ENCODE measurements around the gene TSHZ2.

The TSHZ2 gene

GRCh38 chr20:53252002-53252401 lies 279.8 kb downstream of the TSHZ2 start:
- no peak for DNase-seq (ENCODE audit: insufficient read length)
- no peak for FAIRE-seq
- TF ChIP-seq POLR2A (IDR thresholded peaks at IDR 0.05; ENCODE audit: low read depth, low read length), result no peak
- no peak for TF ChIP-seq POLR2AphosphoS5 (IDR thresholded peaks at IDR 0.05; ENCODE audit: low read depth, low read length)
- no peak for TF ChIP-seq TAF1 (IDR thresholded peaks at IDR 0.05; ENCODE audit: borderline replicate concordance, low read depth, low read length)

DNA sequence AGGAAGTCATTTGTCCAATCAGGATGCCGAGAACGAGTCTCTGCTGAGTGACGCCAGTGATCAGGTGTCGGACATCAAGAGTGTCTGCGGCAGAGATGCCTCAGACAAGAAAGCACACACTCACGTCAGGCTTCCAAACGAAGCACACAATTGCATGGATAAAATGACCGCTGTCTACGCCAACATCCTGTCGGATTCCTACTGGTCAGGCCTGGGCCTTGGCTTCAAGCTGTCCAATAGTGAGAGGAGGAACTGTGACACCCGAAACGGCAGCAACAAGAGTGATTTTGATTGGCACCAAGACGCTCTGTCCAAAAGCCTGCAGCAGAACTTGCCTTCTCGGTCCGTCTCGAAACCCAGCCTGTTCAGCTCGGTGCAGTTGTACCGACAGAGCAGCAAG lies 281.5 kb downstream of the TSHZ2 start:
- DNase-seq (ENCODE audit: insufficient read length) (no peak), FAIRE-seq (no peak)
- TF ChIP-seq TAF1 (IDR thresholded peaks at IDR 0.05; ENCODE audit: borderline replicate concordance, low read depth, low read length) (no peak), POLR2A (IDR thresholded peaks at IDR 0.05; ENCODE audit: low read depth, low read length) (no peak), POLR2AphosphoS5 (IDR thresholded peaks at IDR 0.05; ENCODE audit: low read depth, low read length) (no peak)

DNA sequence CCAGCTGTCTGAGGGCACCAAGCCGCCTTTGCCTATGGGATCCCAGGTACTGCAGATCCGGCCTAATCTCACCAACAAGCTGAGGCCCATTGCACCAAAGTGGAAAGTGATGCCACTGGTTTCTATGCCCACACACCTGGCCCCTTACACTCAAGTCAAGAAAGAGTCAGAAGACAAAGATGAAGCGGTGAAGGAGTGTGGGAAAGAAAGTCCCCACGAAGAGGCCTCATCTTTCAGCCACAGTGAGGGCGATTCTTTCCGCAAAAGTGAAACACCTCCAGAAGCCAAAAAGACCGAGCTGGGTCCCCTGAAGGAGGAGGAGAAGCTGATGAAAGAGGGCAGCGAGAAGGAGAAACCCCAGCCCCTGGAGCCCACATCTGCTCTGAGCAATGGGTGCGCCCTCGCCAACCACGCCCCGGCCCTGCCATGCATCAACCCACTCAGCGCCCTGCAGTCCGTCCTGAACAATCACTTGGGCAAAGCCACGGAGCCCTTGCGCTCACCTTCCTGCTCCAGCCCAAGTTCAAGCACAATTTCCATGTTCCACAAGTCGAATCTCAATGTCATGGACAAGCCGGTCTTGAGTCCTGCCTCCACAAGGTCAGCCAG lies 283.0 kb downstream of the TSHZ2 start:
- no peak for TF ChIP-seq TAF1 (IDR thresholded peaks at IDR 0.05; ENCODE audit: borderline replicate concordance, low read depth, low read length)
- no peak for TF ChIP-seq POLR2AphosphoS5 (IDR thresholded peaks at IDR 0.05; ENCODE audit: low read depth, low read length)
- TF ChIP-seq POLR2A (IDR thresholded peaks at IDR 0.05; ENCODE audit: low read depth, low read length), result no peak
- DNase-seq (ENCODE audit: insufficient read length) (no peak), FAIRE-seq (no peak)

DNA sequence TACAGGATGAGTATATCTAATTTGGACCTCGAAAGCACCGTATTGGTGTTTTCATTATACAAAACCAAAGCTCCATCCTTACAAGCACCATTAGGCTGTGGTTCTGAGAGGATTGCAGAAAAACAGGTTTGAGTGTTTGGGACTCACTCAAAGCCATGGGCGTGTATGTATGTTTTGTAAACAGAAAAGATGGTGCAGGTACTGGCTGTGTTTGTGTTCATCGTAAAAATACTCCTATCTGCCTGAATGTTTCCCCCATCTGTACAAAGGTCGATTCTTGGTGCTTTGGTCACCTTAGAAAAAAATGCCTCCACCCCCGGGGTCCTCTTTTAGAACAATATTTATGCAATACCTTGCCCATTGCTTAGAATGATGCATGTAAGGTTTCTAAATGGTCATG lies 286.6 kb downstream of the TSHZ2 start:
- FAIRE-seq (no peak), DNase-seq (ENCODE audit: insufficient read length) (no peak)
- TF ChIP-seq TAF1 (IDR thresholded peaks at IDR 0.05; ENCODE audit: borderline replicate concordance, low read depth, low read length), result no peak
- no peak for TF ChIP-seq POLR2AphosphoS5 (IDR thresholded peaks at IDR 0.05; ENCODE audit: low read depth, low read length)
- TF ChIP-seq POLR2A (IDR thresholded peaks at IDR 0.05; ENCODE audit: low read depth, low read length), result no peak

GRCh38 chr20:53260168-53260567 lies 288.0 kb downstream of the TSHZ2 start:
- DNase-seq (ENCODE audit: insufficient read length) (no peak), FAIRE-seq (no peak)
- TF ChIP-seq TAF1 (IDR thresholded peaks at IDR 0.05; ENCODE audit: borderline replicate concordance, low read depth, low read length) (no peak), POLR2A (IDR thresholded peaks at IDR 0.05; ENCODE audit: low read depth, low read length) (no peak), POLR2AphosphoS5 (IDR thresholded peaks at IDR 0.05; ENCODE audit: low read depth, low read length) (no peak)

DNA sequence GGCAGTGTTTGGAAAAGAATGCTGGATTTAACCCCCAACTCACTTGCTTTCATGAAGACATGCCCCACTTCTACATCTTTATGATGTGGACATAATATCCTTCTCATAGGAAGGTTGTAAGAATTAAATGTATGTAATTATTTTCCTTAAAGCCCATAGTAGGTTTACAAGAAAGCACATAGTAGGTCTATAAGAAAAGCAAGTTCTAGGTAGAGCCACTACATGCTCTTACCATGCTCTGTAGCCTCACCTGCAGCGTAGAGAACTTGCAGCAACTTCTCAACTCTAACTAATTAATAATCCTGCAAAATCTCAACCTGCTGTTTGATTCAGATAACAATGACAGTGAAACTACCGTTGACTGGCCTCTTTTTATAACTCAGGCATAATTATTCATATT lies 288.4 kb downstream of the TSHZ2 start:
- DNase-seq (ENCODE audit: insufficient read length) (no peak), FAIRE-seq (no peak)
- TF ChIP-seq TAF1 (IDR thresholded peaks at IDR 0.05; ENCODE audit: borderline replicate concordance, low read depth, low read length), result no peak
- no peak for TF ChIP-seq POLR2AphosphoS5 (IDR thresholded peaks at IDR 0.05; ENCODE audit: low read depth, low read length)
- no peak for TF ChIP-seq POLR2A (IDR thresholded peaks at IDR 0.05; ENCODE audit: low read depth, low read length)

- no peak for FAIRE-seq
- no peak for DNase-seq (ENCODE audit: insufficient read length)
- no peak for TF ChIP-seq TAF1 (IDR thresholded peaks at IDR 0.05; ENCODE audit: borderline replicate concordance, low read depth, low read length)
- TF ChIP-seq POLR2A (IDR thresholded peaks at IDR 0.05; ENCODE audit: low read depth, low read length), result no peak
- TF ChIP-seq POLR2AphosphoS5 (IDR thresholded peaks at IDR 0.05; ENCODE audit: low read depth, low read length), result no peak
Measured at GRCh38 chr20:53262365-53262764, 290.2 kb downstream of the TSHZ2 start.

- no peak for FAIRE-seq
- TF ChIP-seq POLR2AphosphoS5 (IDR thresholded peaks at IDR 0.05; ENCODE audit: low read depth, low read length) (no peak), POLR2A (IDR thresholded peaks at IDR 0.05; ENCODE audit: low read depth, low read length) (no peak), TAF1 (IDR thresholded peaks at IDR 0.05; ENCODE audit: borderline replicate concordance, low read depth, low read length) (no peak)
Measured at GRCh38 chr20:53263554-53264438, 291.6 kb downstream of the TSHZ2 start.

GRCh38 chr20:53264604-53265003 lies 292.4 kb downstream of the TSHZ2 start:
- DNase-seq (ENCODE audit: insufficient read length), result no peak
- FAIRE-seq, result no peak

More at GRCh38 chr20:53263554-53264438, 291.6 kb downstream of the TSHZ2 start:
- no peak for DNase-seq (ENCODE audit: insufficient read length)

DNA sequence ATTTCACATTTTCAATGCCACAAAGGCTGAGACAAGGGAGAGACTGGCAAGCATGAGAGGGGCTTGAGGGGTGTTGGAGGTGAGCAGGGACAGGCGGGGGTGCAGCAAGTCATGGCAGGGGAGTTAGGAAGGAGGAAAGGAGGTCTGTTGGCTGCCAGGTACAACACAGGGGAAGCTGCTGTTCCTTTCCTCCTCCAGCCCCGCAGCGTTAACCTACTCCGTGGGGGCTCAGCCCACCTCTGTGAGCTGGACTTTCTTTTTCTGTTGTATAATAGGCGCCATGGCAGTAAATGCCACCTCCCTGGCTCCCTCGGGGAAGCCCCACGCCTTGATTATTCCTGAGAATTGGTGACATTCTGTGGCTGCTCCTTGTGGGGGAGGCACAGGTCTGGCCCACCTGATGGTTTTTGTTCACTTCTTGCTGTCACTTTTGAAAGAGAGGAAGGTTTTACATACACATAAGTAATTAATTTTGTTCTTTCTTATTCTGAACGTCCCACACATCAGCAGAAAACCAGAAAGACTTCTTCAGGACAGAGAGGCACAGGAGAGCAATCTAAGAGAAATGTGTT lies 293.2 kb downstream of the TSHZ2 start:
- TF ChIP-seq TAF1 (IDR thresholded peaks at IDR 0.05; ENCODE audit: borderline replicate concordance, low read depth, low read length) (no peak), POLR2AphosphoS5 (IDR thresholded peaks at IDR 0.05; ENCODE audit: low read depth, low read length) (no peak), POLR2A (IDR thresholded peaks at IDR 0.05; ENCODE audit: low read depth, low read length) (no peak)
- FAIRE-seq, result no peak
- DNase-seq (ENCODE audit: insufficient read length), result no peak

More at GRCh38 chr20:53264604-53265003, 292.4 kb downstream of the TSHZ2 start:
- TF ChIP-seq POLR2AphosphoS5 (IDR thresholded peaks at IDR 0.05; ENCODE audit: low read depth, low read length) (no peak), POLR2A (IDR thresholded peaks at IDR 0.05; ENCODE audit: low read depth, low read length) (no peak), TAF1 (IDR thresholded peaks at IDR 0.05; ENCODE audit: borderline replicate concordance, low read depth, low read length) (no peak)

DNA sequence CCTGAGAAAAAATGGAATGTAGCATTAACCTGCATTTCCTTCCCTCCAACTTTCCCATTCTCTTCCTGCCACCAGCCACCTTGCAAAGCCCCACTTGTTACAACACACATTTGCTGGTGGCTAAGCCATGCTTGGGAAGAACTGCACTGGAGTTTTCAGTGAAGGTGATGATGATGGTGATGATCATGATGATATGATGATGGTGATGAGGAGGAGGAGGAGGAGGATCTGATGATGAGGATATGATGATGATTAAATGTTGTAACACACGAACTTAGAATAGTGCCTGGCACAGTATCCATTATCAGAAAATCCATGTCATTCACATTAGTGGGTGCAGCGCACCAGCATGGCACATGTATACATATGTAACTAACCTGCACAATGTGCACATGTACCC lies 297.2 kb downstream of the TSHZ2 start:
- DNase-seq (ENCODE audit: insufficient read length) (no peak), FAIRE-seq (no peak)
- no peak for TF ChIP-seq TAF1 (IDR thresholded peaks at IDR 0.05; ENCODE audit: borderline replicate concordance, low read depth, low read length)
- TF ChIP-seq POLR2A (IDR thresholded peaks at IDR 0.05; ENCODE audit: low read depth, low read length), result no peak
- TF ChIP-seq POLR2AphosphoS5 (IDR thresholded peaks at IDR 0.05; ENCODE audit: low read depth, low read length), result no peak

All from GM12892 (cell line).